Stimulated activated CD8-positive, alpha-beta memory T cell treated with anti-CD3 and anti-CD28 coated beads, Interleukin-4, amount 100 ng/mL, for 1 hour (primary cell): Measurements from ENCODE around the gene APOL4.
"Not testable (repeated sequence)": the region's sequence is repeated elsewhere in the genome, so short reads cannot be mapped to it uniquely, and the experiment has no call there.

Experiments used
- DNase-seq, 2 donors: peaks; one replicate each; pipeline ENCODE4 v3.0.0-alpha.2; 2020; ENCODE audit warnings: low read depth in 2 of 2, low spot score in 1 of 2

The APOL4 gene

GRCh38 chr22:36232715-36233401, 31.2 kb upstream of the APOL4 start:
- DNase-seq: no peak

GRCh38 chr22:36231051-36231450, 29.4 kb upstream of the APOL4 start:
- DNase-seq: not testable (repeated sequence)

- DNase-seq: not testable (repeated sequence)
Observed at GRCh38 chr22:36229649-36230048, 28.0 kb upstream of the APOL4 start.

- no peak for DNase-seq
Observed at GRCh38 chr22:36228944-36229343, 27.3 kb upstream of the APOL4 start.

- DNase-seq: not testable (repeated sequence)
Observed at GRCh38 chr22:36228369-36228768, 26.8 kb upstream of the APOL4 start.

- no peak for DNase-seq
Observed at GRCh38 chr22:36227806-36228205, 26.2 kb upstream of the APOL4 start.

GRCh38 chr22:36227396-36227795, 25.8 kb upstream of the APOL4 start:
- DNase-seq: no peak

GRCh38 chr22:36226189-36226588, 24.6 kb upstream of the APOL4 start:
- no peak for DNase-seq

- DNase-seq: no peak
Observed at GRCh38 chr22:36225333-36225922, 23.8 kb upstream of the APOL4 start.

GRCh38 chr22:36224245-36224644, 22.6 kb upstream of the APOL4 start:
- no peak for DNase-seq

GRCh38 chr22:36223504-36223903, 21.9 kb upstream of the APOL4 start:
- no peak for DNase-seq

- DNase-seq: no peak
Observed at GRCh38 chr22:36222887-36223450, 21.4 kb upstream of the APOL4 start.

- no peak for DNase-seq
Observed at GRCh38 chr22:36221799-36222751, 20.5 kb upstream of the APOL4 start.

- no peak for DNase-seq
Observed at GRCh38 chr22:36220451-36220921, 18.9 kb upstream of the APOL4 start.

- no peak for DNase-seq
Observed at GRCh38 chr22:36218648-36219193, 17.1 kb upstream of the APOL4 start.

- DNase-seq: no peak
Observed at GRCh38 chr22:36215981-36216380, 14.4 kb upstream of the APOL4 start.

- no peak for DNase-seq
Observed at GRCh38 chr22:36213586-36213985, 12.0 kb upstream of the APOL4 start.

- no peak for DNase-seq
Observed at GRCh38 chr22:36212901-36213300, 11.3 kb upstream of the APOL4 start.

GRCh38 chr22:36211237-36211861, 9.7 kb upstream of the APOL4 start:
- no peak for DNase-seq

- no peak for DNase-seq
Observed at GRCh38 chr22:36210224-36210623, 8.6 kb upstream of the APOL4 start.

- DNase-seq: not testable (repeated sequence)
Observed at GRCh38 chr22:36209488-36209908, 7.9 kb upstream of the APOL4 start.
